Measurements from ENCODE around the gene ITGAE.

The ITGAE gene

GRCh38 chr17:3681057-3681456 lies 119.9 kb downstream of the ITGAE start:
- Histone ChIP-seq H3K9me3 (ENCODE audit: control insufficient read depth, low read length) (no peaks in the 10 kb centered on the region), H3K9ac (no peak overlapping the region), H3K4me2 (ENCODE audit: low read length) (no peak overlapping the region), H3K4me3 (ENCODE audit: low read depth, low read length) (no peak overlapping the region), H3K79me2 (no peaks in the 10 kb centered on the region), H2AFZ (no peak overlapping the region), H3K27me3 (ENCODE audit: control insufficient read depth, insufficient read depth, low read length) (no peaks in the 10 kb centered on the region), H3K36me3 (ENCODE audit: control insufficient read depth, insufficient read depth, low read length) (no peaks in the 10 kb centered on the region), H3K27ac (no peak overlapping the region), H3K4me1 (peaks cover 13% of the 10 kb centered on the region)
- no peak for TF ChIP-seq CTCF (IDR thresholded peaks at IDR 0.05)

DNA sequence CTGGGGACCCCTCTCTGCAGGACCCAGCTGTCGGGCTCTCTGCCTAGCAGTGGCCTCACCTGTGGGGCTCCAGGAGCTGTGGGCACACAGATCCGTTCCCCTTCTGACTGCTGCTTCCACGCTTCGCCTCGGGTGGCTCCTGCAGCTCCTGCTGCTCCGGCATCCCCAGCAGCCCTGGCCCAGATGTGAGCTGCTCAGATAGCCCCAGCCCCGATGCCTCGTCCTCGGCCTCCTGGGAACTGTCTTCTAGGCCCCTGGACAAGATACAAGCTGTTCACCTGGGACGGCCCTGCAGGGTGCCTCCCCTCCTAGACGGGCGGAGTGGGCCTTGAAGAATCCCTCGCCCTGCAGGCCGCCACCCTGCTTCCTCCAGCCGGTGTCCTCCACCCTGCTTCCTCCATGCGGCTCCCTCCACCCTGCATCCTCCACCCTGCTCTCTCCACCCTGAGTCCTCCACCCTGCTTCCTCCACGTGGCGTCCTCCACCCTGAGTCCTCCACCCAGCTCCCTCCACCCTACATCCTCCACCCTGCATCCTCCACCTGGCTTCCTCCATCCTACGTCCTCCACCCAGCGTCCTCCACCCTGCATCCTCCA lies 121.4 kb downstream of the ITGAE start:
- Histone ChIP-seq H3K9ac (no peak overlapping the region), H3K36me3 (ENCODE audit: control insufficient read depth, insufficient read depth, low read length) (no peaks in the 10 kb centered on the region), H3K4me1 (peaks cover 13% of the 10 kb centered on the region), H3K27me3 (ENCODE audit: control insufficient read depth, insufficient read depth, low read length) (no peaks in the 10 kb centered on the region), H3K27ac (no peak overlapping the region), H3K79me2 (no peaks in the 10 kb centered on the region), H2AFZ (no peak overlapping the region), H3K4me2 (ENCODE audit: low read length) (no peak overlapping the region), H3K9me3 (ENCODE audit: control insufficient read depth, low read length) (no peaks in the 10 kb centered on the region), H3K4me3 (ENCODE audit: low read depth, low read length) (no peak overlapping the region)
- TF ChIP-seq CTCF (IDR thresholded peaks at IDR 0.05) = no peak

GRCh38 chr17:3678821-3679530 lies 122.0 kb downstream of the ITGAE start:
- no peaks in the 10 kb centered on the region for H3K27me3 ChIP-seq (ENCODE audit: control insufficient read depth, insufficient read depth, low read length)
- no peak overlapping the region for H3K9ac ChIP-seq
- H3K36me3 ChIP-seq (ENCODE audit: control insufficient read depth, insufficient read depth, low read length) = no peaks in the 10 kb centered on the region
- peak overlapping the region; percentile 68 for H2AFZ ChIP-seq
- peaks cover 13% of the 10 kb centered on the region for H3K4me1 ChIP-seq
- H3K4me3 ChIP-seq (ENCODE audit: low read depth, low read length) = no peak overlapping the region
- H3K79me2 ChIP-seq = no peaks in the 10 kb centered on the region
- H3K9me3 ChIP-seq (ENCODE audit: control insufficient read depth, low read length) = no peaks in the 10 kb centered on the region
- no peak for TF ChIP-seq CTCF (IDR thresholded peaks at IDR 0.05)
- H3K27ac ChIP-seq = peak overlapping the region; percentile 61
- H3K4me2 ChIP-seq (ENCODE audit: low read length) = peak overlapping the region; percentile 62

DNA sequence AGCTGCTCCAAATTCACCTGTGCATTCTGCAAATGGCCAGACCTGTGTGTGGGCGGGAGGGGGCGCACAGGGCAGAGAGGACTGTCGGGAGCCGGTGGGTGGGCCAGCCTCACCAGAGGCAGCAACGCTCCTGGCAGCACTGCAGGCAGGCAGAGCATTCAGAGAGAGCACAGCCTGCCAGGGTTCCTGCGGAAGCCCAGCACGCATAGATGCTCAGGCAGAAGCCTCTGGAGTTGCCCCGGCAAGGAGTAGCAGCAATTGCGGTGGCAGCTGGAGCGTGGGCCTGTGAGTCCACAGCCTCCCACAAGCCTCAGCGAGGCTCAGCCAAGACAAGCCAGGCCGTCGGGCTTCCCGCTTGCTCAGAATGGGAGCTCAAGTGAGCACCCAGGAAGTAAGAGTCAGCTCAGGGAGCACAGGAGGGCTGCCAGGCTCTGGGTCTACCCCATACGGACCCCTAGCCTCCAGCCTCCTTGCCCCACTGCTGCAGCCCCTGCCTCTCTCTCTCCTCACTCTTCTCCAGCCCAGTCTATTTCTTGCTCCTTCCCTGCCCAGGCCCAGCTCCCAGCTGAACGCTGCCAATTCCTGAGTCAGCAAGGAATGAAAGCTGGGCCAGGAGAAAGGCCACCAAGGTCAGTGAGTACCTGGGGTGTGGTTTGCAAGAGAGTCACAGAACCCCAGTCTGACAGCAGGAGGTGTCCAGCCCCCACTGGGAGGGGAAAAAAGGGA lies 122.7 kb downstream of the ITGAE start:
- no peaks in the 10 kb centered on the region for H3K36me3 ChIP-seq (ENCODE audit: control insufficient read depth, insufficient read depth, low read length)
- TF ChIP-seq CTCF (IDR thresholded peaks at IDR 0.05) = no peak
- H3K79me2 ChIP-seq = no peaks in the 10 kb centered on the region
- H3K27me3 ChIP-seq (ENCODE audit: control insufficient read depth, insufficient read depth, low read length) = no peaks in the 10 kb centered on the region
- no peaks in the 10 kb centered on the region for H3K9me3 ChIP-seq (ENCODE audit: control insufficient read depth, low read length)
- no peak overlapping the region for H3K9ac ChIP-seq
- peaks cover 13% of the 10 kb centered on the region for H3K4me1 ChIP-seq
- peak overlapping the region; percentile 61 for H3K27ac ChIP-seq
- peak overlapping the region; percentile 68 for H2AFZ ChIP-seq
- no peak overlapping the region for H3K4me3 ChIP-seq (ENCODE audit: low read depth, low read length)
- peak overlapping the region; percentile 62 for H3K4me2 ChIP-seq (ENCODE audit: low read length)
